GM19238 (cell line): ENCODE data around the gene AKAP8L.
A peak's percentile ranks its signal among the peaks of the same experiment; 100 is the strongest.
"Not testable (repeated sequence)": the region's sequence is repeated elsewhere in the genome, so short reads cannot be mapped to it uniquely, and the experiment has no call there.

Source experiments
- DNase-seq: peaks from one replicate; pipeline ENCODE4 v3.0.0; 2011; ENCODE audit warnings: low spot score; ENCODE audit not compliant: insufficient read length

The AKAP8L gene

DNA sequence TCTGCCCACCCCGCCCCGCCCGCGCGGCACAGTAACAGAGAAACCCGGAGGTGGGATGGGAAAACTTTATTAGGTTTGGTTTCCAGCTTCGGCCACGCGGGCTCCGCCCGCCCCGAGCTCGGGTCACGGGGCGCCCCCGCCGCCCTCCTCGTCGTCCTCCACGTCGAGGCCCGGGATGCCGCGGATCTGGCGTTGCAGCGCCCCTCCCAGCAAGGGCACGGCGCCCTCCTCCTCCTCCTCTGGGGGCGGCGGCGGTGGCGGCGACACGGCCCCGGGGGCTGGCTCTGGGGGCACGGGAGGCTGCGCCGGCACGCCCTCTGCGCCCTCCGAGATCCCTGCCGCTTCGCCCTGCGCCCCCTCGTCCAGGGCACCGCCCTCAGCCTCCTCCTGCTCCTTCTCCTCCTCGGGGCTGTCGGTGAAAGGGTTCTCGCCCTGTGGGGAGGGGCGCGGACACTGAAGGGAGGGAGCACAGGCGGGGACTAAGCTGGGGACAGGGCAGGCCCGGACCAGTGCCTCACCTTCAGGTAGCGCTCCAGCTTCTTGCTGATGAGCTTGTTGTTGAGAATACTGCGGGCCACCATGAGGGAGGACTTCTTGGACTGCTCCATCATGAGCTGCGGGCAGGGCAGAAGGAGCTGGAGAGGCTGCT lies 38.7 kb downstream of the AKAP8L start:
- DNase-seq = peak; percentile 39

DNA sequence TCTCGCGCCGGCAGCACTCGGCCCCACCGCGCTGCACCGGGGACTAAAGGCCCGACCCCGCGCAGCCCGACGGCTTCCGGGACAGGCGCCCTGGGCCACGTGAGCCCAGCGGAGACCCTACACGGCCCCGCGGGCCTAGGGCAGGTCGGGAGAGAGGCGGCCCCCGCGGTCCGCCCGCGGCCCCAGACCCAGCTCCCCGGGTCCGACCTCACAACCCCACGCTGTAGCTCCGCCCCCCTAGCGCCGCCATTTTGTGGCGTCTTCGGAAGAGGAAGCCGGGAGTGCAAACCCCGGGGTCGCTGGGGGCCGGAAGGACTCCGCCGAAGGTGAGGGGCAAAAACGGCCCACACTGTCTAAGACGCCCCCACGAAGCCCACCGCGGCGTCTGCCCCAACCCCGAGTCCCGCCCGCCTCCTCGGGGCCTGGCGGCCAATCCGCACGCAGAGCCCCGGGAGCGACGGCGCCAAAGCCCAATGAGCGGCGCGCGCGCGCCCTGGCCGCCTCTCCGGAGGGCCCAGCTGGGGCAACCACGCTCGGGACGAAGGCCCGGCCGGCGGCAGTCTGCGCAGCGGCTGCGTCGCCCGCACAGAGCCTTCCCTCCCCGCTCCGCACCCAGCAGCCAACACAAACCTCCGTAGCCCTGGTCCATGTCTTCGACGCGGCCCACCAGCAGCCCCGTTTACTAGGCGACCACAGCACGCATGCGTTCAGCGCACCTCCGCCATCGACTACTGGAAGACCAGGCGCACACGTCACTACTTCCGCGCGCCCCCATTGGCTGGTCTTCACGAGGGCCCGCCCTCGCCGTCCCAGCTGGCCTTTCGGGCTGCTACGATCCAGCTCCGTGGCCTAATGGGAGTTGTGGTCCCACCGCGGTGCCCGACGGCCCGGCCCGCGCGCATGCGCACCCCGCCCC lies 39.4 kb downstream of the AKAP8L start, which contains the start of gene AKAP8:
Gene AKAP8, minus strand, starts transcription at position 705 of the 916 bp plus-strand sequence. Its CDS starts 56 bp downstream, at position 649.
- peak; percentile 99 for DNase-seq

DNA sequence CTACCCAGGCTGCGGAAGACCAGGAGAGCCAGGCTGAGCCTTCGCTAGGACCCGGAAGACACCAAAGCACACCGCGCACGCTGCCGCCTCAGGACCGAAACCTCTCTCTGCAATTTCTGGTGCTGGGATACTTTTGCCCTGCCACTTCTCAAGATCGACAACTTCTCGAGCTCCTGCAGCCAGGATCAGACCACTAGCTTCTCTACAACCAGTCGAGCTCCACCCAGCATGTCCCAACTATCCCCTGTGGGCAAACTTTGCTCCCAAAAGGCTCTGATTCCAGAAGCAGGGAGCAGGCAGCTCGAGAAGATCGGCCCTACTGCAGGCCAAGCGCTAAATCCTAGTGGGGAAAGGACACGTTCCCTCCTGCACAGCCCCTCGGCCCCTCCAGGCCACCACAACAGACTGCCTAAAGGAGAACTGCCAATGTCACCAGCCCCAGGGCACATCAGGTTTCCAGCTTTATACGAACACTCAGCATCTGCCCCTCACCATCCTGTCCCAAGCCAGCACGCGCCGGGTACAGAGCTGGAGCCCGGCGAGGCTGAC lies 40.2 kb downstream of the AKAP8L start:
- DNase-seq = peak; percentile 75

DNA sequence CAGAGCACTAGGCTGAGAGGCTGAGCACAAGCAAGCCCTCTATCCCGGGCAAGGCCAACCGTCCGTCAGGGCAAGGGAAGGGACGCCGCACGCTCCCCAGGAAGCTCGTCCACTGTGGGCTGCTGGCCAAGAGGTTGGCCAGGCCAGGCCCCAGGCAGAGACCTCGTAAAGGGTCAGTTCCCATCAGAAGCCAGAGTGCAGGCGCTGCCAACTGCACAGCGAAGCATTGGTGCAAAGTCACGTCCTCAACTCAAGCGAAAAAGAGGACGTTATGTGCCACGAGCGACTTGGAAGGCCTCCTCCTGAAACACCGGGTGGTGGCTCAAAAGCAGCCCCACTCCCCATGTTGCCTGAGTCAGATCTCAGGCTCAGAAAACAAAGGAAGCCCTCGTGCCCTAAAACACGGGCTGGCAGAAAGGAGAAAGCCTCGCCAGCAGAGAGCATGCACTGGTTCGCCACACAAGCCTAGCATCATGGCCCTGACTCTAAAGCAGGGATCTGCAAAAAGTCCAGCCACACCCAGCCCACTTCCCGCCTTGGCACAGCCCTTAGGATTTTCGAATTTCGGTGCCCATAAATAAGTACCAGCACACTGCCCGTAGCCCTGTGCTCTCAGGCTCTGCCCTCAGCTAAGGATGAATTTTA lies 43.9 kb downstream of the AKAP8L start:
- DNase-seq = no peak

DNA sequence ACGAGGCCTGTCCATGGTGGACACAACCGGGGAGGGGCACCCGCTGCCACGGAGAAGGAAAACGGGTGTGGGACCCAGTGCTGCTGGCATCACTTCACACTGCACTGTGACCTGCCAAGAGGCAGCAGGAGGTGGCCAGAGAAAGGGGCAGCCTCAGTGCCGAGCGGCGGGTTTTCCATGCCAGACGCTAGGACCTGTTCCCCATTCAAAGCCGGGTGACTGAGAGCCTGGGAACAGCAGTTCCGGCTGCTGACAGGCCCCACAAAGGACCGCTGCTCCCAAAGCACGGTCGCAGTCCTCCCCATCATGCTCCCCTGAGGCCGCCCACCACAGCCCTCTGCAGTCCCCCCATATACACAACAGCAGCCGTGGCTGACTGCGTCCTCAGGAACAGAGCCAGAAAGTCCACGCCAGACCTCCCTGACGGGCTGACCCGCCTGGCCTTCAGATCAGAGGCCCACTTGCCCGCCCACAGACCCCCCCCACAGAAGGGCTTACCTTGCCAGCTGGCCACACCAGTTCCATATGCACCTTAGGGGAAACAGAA lies 44.6 kb downstream of the AKAP8L start:
- DNase-seq = no peak

DNA sequence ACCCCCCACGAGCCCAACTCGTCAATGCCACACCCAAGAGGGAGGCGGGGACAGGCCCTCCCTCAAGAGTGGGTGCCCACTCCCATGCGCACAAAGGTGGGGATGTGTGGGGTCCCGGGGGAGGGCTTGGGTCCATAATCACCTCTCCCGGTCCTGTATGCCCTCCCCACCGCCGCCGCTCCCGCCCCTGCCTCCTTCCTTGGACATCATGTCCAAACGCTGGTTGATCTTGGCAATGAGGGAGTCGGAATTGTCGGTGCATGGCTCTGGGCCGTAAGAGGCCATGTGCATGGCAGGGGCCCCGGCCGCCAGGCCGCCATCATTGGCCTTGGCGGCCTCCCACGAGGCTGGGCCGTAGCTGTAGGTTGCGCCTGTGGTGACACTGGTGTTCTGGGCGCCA lies 45.1 kb downstream of the AKAP8L start:
- DNase-seq = no peak

DNA sequence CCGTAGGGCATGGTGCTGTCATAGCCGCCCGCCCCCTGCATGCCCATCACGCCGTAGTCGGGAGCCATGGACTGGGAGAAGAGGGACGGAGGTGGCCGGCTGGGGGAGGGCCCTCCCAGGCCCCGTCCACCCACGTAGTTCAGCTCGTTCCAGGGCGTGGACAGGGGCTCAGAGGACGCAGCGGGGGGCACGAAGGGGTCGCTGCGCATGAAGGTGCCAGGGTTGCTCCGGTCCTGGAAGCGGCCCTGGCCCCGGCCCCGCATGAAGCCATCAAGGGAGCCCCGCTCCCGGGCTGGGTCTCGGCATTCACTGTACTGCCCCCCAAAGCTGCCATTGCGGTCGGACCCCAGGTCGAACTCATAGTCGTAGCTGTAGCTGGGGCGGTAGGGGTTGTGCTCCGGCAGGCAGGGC lies 45.9 kb downstream of the AKAP8L start:
- DNase-seq = no peak

DNA sequence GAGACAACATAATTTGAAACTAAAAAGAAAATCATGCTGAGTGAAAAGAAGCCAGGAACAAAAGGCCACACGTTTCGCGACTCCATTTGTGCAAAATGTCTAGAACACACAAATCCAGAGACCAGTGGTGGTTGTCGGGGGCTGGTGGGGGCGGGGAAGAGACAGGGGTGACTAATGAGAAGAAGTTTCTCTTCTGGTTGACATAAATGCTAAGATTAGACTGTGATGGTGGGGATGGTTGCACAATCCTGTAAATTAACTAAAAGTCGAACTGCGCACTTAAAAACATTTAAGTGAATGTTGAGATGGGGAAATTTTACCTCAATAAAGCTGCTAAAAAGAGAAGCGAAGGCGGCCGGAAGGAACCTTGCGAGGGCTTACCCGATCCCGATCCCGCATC lies 46.3 kb downstream of the AKAP8L start:
- DNase-seq = no peak

DNA sequence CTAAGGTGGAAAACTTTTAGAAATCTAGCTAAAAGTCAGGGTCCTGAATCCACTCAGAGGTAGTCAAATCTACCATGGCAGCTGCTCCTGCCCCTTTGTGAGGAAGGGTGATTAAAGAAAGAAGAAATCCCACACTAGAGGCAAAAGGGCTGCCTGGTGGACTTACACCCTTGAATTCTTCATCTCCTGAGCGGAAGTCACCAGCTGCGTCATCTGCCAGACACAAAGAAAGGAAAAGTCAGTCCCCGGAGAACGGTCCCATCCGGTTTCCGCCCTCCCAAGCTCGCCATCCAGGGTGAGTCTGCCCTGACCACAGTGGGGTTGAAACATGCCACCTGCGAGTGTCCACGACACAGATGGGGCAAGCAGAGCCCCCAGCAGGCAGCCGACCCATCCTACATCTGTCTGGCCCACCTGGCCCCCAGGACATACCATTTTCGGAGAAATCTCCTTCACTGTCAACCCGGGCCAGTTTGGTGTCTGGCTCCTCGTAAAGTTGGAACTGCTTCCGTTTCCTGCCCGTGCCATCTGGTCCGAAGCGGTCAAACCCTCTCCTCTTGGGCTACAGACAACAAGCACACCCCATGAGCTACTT lies 46.9 kb downstream of the AKAP8L start:
- no peak for DNase-seq

DNA sequence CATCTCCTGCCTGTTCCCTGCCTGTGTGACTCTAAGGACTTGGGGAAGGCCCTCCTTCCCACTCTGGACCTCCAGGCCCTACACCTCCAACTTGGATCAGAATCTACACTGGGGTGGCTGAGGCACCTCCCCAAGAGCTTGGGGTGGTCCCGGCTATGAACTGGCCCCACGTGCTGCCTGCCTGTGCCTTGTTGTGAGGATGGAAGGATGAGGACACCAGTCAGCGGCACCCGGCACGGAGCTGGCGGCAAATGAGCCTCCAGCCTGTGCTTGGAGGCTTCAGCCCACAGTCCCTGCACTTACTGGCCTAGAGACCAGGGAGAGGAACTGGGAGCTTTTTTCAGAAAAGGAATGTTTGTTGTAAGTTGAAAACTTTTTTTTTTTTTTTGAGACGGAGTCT lies 47.7 kb downstream of the AKAP8L start:
- no peak for DNase-seq

DNA sequence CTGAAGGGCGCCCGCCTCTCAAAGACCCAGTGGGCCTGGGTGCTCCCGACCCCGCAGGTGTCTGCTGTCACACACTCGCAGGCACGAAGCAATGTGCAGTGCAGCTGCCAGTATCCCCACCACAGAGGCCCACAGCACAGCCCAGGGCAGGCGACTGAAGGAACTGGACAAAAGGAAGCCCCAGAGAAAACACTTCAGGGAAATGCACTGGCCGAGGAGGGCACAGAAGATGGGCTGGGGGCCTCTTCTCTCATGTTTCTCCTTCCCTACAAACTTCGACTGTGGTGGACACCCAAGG lies 49.2 kb downstream of the AKAP8L start:
- no peak for DNase-seq

DNA sequence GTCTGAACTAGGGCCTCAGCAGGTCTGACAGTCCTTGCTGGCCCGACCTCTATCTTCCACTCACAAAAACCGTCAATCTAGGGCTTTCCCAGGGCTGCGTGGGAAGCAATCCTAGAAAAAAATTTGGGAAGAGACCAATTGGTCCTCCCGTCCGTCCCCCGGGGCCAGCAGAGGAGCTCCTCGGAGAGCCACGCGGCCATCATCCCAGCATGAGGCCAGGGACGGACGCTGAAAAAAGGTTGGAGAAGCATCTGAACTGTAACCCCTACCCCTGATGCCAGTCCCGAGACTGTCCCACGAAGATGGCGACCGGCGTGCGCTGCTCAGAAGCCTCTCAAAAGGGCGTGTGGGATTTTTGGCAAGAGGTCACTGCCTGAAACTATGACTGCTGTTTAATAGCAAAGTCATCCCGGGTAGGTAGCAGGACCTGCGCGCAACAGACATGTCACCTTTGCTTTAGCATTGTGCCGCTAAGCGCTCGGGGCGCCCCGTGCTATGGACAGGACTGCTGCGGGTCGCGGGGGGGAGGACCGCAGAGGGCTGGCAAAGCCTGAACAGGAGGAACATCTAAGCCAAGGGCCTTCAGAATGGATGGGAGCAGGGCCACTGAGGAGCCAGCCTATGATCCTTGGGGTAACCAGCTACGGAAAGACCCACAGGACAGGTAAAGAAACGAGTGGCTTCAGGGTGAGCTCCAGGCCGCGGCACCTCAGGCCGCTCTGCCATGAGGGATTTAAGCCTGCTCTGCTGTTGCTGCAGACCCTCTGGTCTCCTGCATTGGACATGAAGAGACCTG lies 49.8 kb downstream of the AKAP8L start:
- DNase-seq = no peak

DNA sequence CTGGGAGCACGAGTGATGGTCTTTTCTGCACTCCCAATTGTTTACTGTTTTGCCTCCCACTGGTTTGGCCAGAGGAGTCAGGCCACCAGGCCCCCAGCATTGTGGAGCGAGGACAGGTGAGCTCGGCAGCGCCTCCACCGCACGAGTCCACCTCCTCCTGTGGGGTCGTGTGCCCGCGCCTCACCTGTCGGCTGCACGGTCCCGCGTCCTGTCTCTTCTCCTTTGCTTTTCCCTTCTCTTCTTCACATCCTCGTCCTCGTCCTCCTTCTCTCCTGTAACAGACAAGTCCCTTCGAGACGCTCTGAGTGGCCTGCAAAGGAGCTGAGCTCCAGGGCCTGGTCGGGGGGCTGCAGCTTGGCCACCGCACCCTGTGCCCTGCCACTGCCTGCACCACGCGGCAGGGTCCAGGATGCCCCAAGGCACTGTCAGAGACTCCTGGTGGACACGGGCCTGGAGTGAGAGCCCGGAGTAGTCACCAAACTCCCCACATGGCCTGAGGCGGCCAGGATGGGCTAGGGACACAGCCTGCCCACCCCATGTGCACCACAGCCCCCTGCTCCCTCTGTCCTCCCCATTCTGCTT lies 50.6 kb downstream of the AKAP8L start:
- DNase-seq = no peak

DNA sequence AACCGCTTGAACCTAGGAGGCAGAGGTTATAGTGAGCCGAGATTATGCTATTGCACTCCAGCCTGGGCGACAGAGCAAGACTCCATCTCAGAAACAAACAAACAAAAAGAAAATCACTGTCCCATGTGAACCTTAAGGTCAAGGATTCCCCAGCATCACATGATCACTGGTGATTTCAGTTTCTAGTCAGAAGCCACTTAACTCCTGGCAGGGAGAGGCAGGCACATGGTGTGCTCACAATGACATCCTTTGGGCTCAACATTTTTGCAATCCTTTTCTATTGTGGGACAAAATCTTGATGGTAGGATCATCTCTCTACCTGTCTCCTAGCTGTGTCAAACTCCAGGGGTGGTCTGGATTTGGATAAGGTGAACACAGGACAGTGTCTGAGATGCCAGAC lies 51.3 kb downstream of the AKAP8L start:
- DNase-seq = no peak

DNA sequence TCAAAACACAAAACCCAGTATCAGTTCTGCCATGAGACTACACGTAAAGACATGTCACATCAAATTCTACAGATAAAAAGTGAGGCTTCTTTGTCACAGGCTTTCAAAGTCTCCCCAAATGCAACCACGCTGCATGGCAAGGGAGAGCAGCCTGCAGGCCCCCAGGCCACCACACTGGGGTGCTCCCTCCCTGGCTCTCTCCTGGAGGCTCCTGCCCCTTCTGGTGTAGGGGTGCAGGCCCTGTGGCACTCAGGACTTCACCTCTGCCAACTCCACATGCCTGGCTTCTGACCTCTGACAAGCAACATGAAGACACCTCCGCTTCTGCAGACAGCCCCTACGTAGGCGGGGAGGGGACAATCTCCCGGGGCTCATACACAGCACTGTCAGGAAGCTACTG lies 53.5 kb downstream of the AKAP8L start:
- DNase-seq = no peak

DNA sequence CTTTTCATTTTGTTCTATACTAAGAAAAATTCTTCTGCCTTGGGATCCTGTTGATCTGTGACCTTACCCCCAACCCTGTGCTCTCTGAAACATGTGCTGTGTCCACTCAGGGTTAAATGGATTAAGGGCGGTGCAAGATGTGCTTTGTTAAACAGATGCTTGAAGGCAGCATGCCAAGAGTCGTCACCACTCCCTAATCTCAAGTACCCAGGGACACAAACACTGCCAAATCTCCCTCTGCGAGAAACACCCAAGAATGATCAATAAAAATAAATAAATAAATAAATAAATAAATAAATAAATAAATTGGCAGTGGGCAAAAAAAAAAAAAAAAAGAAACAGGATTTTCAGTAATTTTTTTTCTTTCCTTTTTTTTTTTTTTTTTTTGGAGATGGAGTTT lies 55.0 kb downstream of the AKAP8L start:
- not testable (repeated sequence) for DNase-seq

DNA sequence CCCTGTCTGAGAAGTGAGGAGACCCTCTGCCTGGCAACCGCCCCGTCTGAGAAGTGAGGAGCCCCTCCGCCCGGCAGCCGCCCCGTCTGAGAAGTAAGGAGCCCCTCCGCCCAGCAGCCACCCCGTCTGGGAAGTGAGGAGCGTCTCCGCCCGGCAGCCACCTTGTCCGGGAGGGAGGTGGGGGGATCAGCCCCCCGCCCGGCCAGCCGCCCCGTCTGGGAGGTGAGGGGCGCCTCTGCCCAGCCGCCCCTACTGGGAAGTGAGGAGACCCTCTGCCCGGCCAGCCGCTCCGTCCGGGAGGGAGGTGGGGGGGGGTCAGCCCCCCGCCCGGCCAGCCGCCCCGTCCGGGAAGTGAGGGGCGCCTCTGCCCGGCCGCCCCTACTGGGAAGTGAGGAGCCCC lies 55.7 kb downstream of the AKAP8L start:
- DNase-seq = not testable (repeated sequence)

DNA sequence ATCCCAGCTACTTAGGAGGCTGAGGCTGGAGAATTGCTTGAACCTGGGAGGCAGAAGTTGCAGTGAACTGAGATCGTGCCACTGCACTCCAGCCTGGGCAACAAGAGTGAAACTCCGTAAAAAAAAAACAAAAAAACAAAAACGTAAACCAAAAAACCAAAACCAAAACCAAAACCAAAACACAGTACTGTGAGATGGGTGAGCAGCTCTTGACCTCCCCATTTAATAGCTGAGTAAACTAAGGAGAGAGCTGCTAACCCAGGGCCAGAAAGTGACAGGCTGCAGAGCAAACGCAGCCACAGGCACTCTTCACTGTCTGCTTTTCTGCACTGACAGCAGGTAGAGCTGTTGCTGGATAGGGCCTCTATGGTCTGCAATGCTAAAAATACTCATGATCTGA lies 58.8 kb downstream of the AKAP8L start:
- DNase-seq = not testable (repeated sequence)

DNA sequence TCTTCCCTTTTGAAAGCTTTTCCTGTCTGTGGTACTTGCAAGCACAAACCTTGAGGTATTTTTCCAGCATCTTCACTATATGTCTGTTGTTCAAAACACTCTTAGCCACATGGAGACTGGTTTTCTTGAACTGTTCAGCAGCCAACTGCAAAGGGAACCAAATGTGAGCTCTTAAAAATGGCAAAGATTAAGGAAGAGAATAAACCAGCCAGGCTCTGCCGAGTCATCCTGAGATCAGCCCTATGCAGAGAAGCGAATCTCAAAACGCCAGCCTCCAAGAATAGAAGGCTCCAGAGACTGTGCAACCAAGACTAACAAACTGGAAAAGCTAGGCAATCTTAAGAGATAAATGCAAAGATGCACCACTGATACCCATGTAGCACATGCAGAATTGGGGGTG lies 59.9 kb downstream of the AKAP8L start:
- DNase-seq = no peak

DNA sequence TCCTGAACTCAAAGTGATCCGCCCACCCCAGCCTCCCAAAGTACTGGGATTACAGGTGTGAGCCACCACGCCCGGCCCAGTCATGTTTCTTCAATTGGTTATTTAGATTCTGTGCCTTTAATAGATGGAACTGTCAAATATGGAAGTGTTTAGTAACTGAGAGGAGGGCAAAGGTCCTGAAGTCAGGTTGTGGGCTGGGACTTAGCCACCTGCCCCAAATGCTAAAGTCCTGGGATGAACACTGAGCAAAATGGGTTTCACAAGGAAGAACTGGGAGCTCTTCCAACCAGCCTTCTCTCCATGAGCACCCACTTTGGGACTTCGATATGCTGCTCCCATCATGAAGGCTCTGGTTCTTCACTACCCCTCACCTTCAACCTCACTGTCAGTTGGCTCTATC lies 60.9 kb downstream of the AKAP8L start:
- no peak for DNase-seq
